HG02938 (cell line): ENCODE results near the gene KAZN.

Experiments used
- ATAC-seq: cut with Tn5 transposase; IDR thresholded peaks from one replicate; pipeline ENCODE4 v1.9.1; 2021; ENCODE audit warnings: mild to moderate bottlenecking, moderate library complexity; ENCODE audit not compliant: unreplicated experiment

KAZN gene

GRCh38 chr1:14639291-14640050 is 41.0 kb downstream of the KAZN start:
- ATAC-seq = no peak

DNA sequence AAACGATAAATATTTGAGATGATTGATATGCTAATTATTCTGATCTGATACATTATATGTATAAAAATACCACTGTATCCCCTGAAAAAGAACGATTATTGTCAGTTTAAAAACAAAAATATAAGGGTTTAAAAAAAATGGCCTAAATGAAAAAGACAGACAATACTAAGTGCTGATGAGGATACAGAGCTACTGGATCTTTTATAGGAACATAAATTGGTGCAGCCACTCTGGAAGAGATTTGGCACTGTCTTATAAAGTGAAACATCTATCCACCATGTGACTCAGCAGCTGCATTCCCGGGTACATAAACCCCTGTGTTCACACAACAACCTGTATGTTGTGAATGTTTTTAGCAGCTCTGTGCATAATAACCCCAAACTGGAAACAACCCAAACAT is 44.2 kb downstream of the KAZN start:
- no peak for ATAC-seq

GRCh38 chr1:14646973-14647372 is 48.5 kb downstream of the KAZN start:
- ATAC-seq = no peak

DNA sequence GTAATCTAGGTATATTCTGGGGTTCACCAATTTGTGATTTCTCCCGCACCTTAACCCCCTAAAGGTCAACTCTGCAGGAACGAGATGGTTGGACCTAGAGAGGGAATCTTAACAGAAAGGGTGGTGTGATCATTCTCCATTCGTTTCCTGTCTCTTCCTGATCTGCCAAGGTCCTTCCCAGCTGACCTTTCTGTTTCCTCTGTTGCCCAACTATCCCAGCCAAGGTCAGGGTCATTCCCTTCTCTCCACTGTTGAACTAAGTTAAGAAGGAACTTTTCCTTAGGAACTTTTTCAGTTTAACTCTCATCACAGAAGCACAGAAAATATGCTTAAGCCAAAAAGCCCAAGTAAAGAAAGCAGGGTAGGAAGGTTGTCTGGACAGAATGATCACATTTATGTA is 49.3 kb downstream of the KAZN start:
- ATAC-seq = no peak

DNA sequence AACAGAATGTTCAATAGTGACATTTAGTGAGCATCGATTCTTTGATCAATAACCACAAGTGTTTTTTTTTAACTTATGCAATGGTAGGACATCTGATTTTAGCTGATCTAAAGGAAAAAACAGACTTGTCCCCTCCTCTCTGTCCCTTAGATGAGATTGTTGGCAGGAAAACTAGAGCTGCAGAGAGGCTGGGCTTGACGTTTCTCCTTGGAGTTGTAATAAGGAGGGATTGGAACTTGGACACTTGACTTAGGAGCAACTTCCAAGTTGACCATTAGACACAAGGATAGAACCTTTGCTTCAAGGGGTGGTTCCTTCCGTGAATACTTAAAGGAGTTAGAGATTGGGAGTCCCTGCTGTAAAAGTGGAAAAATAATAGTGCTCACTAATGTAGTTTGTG is 49.9 kb downstream of the KAZN start:
- ATAC-seq = no peak

- no peak for ATAC-seq
These were observed 50.7 kb downstream of the KAZN start for GRCh38 chr1:14648896-14649855.

GRCh38 chr1:14649976-14650375 is 51.5 kb downstream of the KAZN start:
- ATAC-seq = no peak

DNA sequence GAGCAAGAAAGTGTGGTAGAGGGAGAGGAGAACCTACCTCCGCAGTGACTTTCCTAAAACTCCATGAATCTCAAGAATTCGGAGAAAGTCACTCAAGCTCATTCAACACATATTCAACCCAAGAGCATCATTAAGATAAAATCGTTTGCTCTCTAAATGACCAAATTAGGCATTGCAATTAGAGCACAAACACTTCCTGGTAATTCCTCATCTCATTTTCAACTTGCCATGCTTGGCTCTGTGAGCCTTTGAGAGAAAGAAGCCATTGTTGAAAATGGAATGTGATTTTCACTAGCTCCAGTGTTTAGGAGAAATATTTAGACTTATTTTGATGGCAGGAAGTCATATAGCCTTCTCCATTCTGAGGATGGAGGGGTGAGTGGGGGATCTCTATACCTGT is 52.5 kb downstream of the KAZN start:
- ATAC-seq = no peak

- no peak for ATAC-seq
These were observed 54.4 kb downstream of the KAZN start for GRCh38 chr1:14652840-14653239.

DNA sequence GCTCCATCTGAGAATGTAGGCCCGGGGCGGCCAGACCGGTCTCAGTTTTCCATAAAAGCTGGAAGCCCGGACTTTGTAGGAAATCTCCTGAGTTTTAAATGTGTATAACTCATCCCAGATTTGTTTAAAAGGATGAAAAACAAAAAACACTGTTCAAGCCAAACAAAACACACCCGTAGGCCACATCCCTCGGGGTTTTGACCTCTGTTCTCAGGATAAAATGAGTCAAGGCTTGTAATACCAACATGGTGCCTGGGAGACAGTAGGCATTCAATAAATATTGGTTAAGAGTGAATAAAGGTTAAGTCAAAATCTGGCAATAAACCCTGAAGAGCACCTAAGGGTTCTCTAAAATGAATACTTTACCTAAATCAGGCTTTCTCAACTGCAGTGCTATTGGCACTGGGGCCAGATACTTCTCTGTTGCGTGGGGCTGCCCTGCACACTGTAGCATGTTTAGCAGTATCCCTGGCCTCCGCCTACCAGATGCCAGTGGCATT is 55.0 kb downstream of the KAZN start:
- no peak for ATAC-seq

GRCh38 chr1:14654554-14654953 is 56.1 kb downstream of the KAZN start:
- ATAC-seq = no peak

DNA sequence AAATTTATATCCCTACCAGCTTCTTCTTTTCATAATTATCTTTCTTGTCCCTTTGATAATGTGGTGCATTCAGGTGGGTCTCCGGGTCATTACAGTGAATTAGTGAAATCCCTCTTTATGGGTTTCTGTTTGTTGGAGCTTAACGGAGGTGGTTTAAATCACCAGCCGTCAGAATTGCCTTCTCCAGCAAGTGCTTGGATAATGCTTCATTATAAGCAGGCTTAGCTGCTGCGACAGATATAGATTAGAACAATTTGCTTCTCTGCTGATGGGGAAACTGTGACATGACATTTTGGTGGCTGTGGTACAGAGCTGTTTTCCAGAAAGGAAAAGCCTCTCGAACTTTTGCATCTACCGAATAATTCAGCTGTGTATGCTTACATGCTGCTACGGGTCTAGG is 56.9 kb downstream of the KAZN start:
- no peak for ATAC-seq

- ATAC-seq = no peak
These were observed 58.0 kb downstream of the KAZN start for GRCh38 chr1:14656384-14656937.

- no peak for ATAC-seq
These were observed 60.2 kb downstream of the KAZN start for GRCh38 chr1:14658642-14659041.

- ATAC-seq = no peak
These were observed 61.4 kb downstream of the KAZN start for GRCh38 chr1:14659913-14660312.

GRCh38 chr1:14660801-14661200 is 62.3 kb downstream of the KAZN start:
- no peak for ATAC-seq

GRCh38 chr1:14661222-14661621 is 62.7 kb downstream of the KAZN start:
- no peak for ATAC-seq

- ATAC-seq = no peak
These were observed 63.6 kb downstream of the KAZN start for GRCh38 chr1:14662116-14662515.

GRCh38 chr1:14663773-14664172 is 65.3 kb downstream of the KAZN start:
- ATAC-seq = no peak

DNA sequence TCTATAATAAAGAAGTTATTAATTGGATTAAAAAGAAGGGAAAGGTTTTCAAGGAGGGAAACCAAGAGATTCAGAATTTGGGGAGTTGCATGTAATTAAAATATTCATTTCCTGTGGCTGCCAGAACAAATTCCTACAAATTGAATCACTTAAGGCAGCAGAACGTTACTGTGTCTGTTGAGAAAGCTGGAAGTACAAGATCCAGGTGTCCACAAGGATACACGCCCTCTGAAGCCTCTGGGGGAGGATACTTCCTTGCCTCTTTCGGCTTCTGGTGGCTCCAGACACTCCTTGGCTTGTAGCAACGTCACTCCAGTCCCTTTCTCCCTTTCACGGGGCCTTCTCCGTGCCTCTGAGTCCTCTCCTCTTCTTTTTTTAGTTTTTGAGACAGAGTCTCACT is 67.9 kb downstream of the KAZN start:
- ATAC-seq = no peak

DNA sequence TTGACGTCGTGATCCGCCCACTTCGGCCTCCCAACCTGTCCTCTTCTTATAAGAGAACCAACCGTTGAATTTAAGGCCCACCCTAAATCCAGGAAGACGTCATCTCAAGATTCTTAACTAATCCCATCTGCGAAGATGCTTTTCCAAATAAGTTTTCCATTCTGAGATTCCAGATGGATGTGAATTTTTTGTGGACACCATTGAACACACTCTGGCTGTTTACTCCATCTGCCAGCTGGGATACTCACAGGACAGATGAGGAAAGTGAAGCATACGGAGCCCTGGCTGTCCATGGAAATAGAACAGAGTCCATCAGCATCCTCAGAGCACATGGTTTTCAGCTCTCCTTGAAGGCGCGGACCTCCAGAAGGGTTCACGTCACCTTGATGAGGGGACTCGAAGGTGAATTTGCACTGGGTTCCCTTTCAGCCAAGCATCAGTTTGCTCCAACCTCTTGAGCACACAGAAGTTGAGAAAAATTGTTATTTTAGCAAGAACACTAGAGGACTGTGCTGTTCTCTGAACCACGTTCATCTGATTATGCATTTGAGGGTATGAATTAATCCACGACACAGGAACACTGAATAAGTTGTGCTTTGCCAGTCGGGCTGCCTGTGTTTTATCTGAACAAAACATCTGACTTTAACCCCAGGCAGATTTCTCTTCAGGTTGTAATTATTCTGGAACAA is 68.6 kb downstream of the KAZN start:
- ATAC-seq = no peak
